Activated CD8-positive, alpha-beta T cell treated with anti-CD3 and anti-CD28 coated beads for 36 hours (primary cell): ENCODE data around the gene FXYD3. TPM values are rescaled to one million over a fixed set of nuclear protein-coding genes. Genes with fewer than 3 reads are reported as not detected.

ENCODE experiments used
- ATAC-seq: fragments of 200-7000 bp; cut with Tn5 transposase; one replicate; pipeline ENCODE4 v1.10.0; 2021; ENCODE audit warnings: mild to moderate bottlenecking, moderate library complexity
- CTCF ChIA-PET: fragments of 350-600 bp; sonication (Branson Sonifier 250); formaldehyde crosslinking; loops from one replicate; lab custom pipeline; 2021; ENCODE audit warnings: antibody characterized with exemption; lab: Charles Lee
- POLR2A ChIA-PET: fragments of 350-600 bp; sonication (Branson Sonifier 250); formaldehyde crosslinking; loops from one replicate; lab custom pipeline; 2021; ENCODE audit warnings: antibody characterized with exemption; lab: Charles Lee
- DNase-seq: peaks from one replicate; pipeline ENCODE4 v3.0.0-alpha.2; 2020
- H3K27ac Mint-ChIP-seq: one replicate; pipeline ENCODE4 v1.8.0; 2021; ENCODE audit warnings: mild to moderate bottlenecking, mixed read lengths
- H3K27me3 Mint-ChIP-seq: one replicate; pipeline ENCODE4 v1.8.0; 2021; ENCODE audit warnings: mixed read lengths
- H3K36me3 Mint-ChIP-seq: one replicate; pipeline ENCODE4 v1.8.0; 2021; ENCODE audit warnings: low read depth, mixed read lengths
- H3K4me1 Mint-ChIP-seq: one replicate; pipeline ENCODE4 v1.8.0; 2021; ENCODE audit warnings: low read depth, mixed read lengths
- H3K4me3 Mint-ChIP-seq: one replicate; pipeline ENCODE4 v1.8.0; 2021; ENCODE audit warnings: mild to moderate bottlenecking, moderate library complexity, mixed read lengths
- H3K9me3 Mint-ChIP-seq: one replicate; pipeline ENCODE4 v1.8.0; 2021; ENCODE audit warnings: mixed read lengths
- intact Hi-C: fragments of 100-400 bp; cut with micrococcal nuclease; formaldehyde crosslinking; loops from one replicate; pipeline ENCODE4 v1.10.0; 2022
- total RNA-seq, 2 experiments: library from RNA; stranded (reverse); gene quantifications; one replicate each; pipeline ENCODE4 v1.2.3, GENCODE V29; 2021
- TF ChIP-seq, protein P1 (sequence below): fragments of 200-600 bp; IDR thresholded peaks from one replicate; pipeline ENCODE4 v1.8.0; 2022; ENCODE audit warnings: antibody characterized with exemption, mild to moderate bottlenecking

FXYD3 gene
- total RNA-seq, 2 experiments from 2014 or later = not detected

DNA sequence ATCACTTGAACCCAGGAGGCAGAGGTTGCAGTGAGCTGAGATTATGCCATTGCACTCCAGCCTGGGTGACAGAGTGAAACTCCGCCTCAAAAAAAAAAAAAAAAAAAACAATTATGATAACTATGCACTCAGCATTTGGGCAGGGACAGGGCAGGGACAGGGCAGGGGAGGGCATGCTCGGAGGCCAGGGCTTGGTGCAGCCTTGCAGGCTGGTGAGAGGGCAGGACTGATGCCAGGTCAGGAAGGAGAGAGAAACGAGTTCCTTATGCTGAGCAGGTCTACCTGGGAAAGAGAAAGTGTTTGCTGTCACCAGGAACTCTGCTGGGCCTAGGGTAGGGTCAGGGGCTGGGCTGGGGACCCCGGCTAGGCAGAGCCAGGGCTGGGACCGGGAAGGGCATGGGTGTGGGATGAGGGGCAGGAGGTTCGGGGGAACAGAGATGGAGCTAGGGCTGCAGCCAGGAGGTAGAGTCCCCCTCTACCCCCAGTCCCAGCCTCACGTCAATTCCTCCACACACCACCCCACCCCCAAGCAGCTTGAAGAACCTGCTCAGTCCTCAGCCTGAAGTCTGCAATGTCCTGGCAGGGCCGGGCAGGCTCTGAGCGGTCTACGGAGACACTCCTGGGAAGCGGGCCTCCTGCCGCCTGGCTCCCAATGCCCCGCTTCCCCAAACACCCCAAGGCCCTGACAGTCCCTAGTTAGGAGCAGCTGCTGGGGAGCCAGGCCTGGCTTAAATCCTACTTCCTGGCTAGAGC lies 2.8 kb downstream of the FXYD3 start:
- Mint-ChIP-seq H3K27me3 (no peaks in the 10 kb centered on the region), H3K36me3 (no peaks in the 10 kb centered on the region), H3K4me1 (peaks cover 5% of the 10 kb centered on the region), H3K9me3 (no peaks in the 10 kb centered on the region), H3K4me3 (no peak overlapping the region), H3K27ac (no peak overlapping the region)
- CTCF ChIA-PET = interaction anchor here (1.1 to 2.5 kb wide), 4 partner anchors 17 to 74 kb away, joined by 3 to 8 read pairs (median 6); no protein-coding TSS in a partner anchor
- intact Hi-C loops = no loop called here
- TF ChIP-seq, protein P1, sequence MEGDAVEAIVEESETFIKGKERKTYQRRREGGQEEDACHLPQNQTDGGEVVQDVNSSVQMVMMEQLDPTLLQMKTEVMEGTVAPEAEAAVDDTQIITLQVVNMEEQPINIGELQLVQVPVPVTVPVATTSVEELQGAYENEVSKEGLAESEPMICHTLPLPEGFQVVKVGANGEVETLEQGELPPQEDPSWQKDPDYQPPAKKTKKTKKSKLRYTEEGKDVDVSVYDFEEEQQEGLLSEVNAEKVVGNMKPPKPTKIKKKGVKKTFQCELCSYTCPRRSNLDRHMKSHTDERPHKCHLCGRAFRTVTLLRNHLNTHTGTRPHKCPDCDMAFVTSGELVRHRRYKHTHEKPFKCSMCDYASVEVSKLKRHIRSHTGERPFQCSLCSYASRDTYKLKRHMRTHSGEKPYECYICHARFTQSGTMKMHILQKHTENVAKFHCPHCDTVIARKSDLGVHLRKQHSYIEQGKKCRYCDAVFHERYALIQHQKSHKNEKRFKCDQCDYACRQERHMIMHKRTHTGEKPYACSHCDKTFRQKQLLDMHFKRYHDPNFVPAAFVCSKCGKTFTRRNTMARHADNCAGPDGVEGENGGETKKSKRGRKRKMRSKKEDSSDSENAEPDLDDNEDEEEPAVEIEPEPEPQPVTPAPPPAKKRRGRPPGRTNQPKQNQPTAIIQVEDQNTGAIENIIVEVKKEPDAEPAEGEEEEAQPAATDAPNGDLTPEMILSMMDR = no peak
- ATAC-seq (no peak), DNase-seq (no peak)
- POLR2A ChIA-PET = no interaction called here

- CTCF ChIA-PET = interaction anchor here (1.1 to 2.1 kb wide), 3 partner anchors 17 to 75 kb away, joined by 3 to 8 read pairs (median 4); no protein-coding TSS in a partner anchor
- H3K9me3 Mint-ChIP-seq = no peaks in the 10 kb centered on the region
Measured at GRCh38 chr19:35119091-35119490, 3.5 kb downstream of the FXYD3 start.

DNA sequence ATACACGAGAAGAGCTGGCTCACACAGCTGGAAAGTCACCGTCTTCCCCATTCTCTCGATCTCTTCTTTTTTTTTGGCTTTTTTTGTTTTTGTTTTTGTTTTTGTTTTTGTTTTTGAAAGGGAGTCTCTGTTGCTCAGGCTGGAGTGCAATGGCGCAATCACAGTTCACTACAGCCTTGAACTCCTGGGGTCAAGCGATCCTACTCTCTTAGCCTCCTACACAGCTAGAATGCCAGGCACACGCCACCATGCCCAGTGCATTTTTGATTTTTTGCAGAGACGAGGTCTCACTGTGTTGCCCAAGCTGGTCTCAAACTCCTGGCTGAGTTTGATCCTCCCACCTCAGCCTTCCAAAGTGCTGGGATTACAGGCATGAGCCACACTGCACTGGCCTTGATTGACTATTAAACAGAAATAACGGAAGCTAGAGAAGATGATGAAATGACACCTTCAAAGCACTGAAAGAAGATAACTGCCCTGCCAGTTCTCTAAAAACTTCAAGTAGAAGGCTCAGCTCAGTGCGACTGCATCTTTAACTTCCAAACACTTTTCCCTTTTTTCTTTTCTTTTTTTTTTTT lies 4.0 kb downstream of the FXYD3 start:
- no peaks in the 10 kb centered on the region for H3K27me3 Mint-ChIP-seq
- peaks cover 11% of the 10 kb centered on the region for H3K4me1 Mint-ChIP-seq
- no peak overlapping the region for H3K27ac Mint-ChIP-seq
- ChIA-PET CTCF (interaction anchor here (1.1 to 2.1 kb wide), 3 partner anchors 16 to 76 kb away, joined by 3 to 8 read pairs (median 4); no protein-coding TSS in a partner anchor), POLR2A (interaction anchor here (0.7 kb wide), 1 partner anchor 132 kb away, joined by 3 read pairs; no protein-coding TSS in a partner anchor)
- TF ChIP-seq, protein P1 = no peak
- intact Hi-C loops = no loop called here
- no peaks in the 10 kb centered on the region for H3K36me3 Mint-ChIP-seq
- DNase-seq = no peak
- ATAC-seq = no peak
- no peaks in the 10 kb centered on the region for H3K9me3 Mint-ChIP-seq
- no peak overlapping the region for H3K4me3 Mint-ChIP-seq

More at GRCh38 chr19:35119091-35119490, 3.5 kb downstream of the FXYD3 start:
- POLR2A ChIA-PET = interaction anchor here (0.7 kb wide), 1 partner anchor 132 kb away, joined by 3 read pairs; no protein-coding TSS in a partner anchor
- Mint-ChIP-seq H3K36me3 (no peaks in the 10 kb centered on the region), H3K4me3 (no peak overlapping the region), H3K27me3 (no peaks in the 10 kb centered on the region), H3K27ac (no peak overlapping the region), H3K4me1 (peaks cover 8% of the 10 kb centered on the region)
- TF ChIP-seq, protein P1 = no peak
- no peak for DNase-seq
- no peak for ATAC-seq
- intact Hi-C loops = no loop called here

DNA sequence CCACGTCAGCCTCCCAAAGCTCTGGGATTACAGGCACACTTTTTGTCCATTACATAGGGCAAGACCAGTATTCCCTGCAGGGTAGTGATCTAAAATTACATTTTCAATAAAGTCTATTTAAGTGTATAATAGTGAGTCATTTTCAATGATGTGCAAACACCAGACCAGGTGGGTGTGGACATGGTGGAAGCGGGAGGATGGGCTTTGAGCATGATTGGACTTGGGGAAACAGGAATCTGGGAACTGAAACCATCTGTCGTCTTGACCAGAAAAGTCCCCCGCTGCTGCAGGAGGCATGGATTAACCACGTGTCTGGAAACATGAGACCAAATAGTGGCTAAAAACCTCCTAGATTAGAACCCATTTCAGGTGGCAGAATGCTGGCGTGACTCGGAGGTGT lies 4.9 kb downstream of the FXYD3 start:
- no peaks in the 10 kb centered on the region for H3K9me3 Mint-ChIP-seq
- H3K27me3 Mint-ChIP-seq = no peaks in the 10 kb centered on the region
- H3K27ac Mint-ChIP-seq = no peak overlapping the region
- DNase-seq (no peak), ATAC-seq (no peak)
- intact Hi-C loops = no loop called here
- TF ChIP-seq, protein P1 = no peak
- POLR2A ChIA-PET = no interaction called here
- H3K4me1 Mint-ChIP-seq = peaks cover 10% of the 10 kb centered on the region
- no peaks in the 10 kb centered on the region for H3K36me3 Mint-ChIP-seq
- no peak overlapping the region for H3K4me3 Mint-ChIP-seq
- CTCF ChIA-PET = interaction anchor here (2.1 kb wide), 1 partner anchor 16 kb away, joined by 8 read pairs; no protein-coding TSS in a partner anchor

GRCh38 chr19:35120898-35121297 lies 5.3 kb downstream of the FXYD3 start:
- ATAC-seq (no peak), DNase-seq (no peak)
- ChIA-PET CTCF (no interaction called here), POLR2A (no interaction called here)
- Mint-ChIP-seq H3K9me3 (no peaks in the 10 kb centered on the region), H3K4me1 (peaks cover 10% of the 10 kb centered on the region), H3K27ac (no peak overlapping the region), H3K36me3 (no peaks in the 10 kb centered on the region), H3K4me3 (no peak overlapping the region), H3K27me3 (no peaks in the 10 kb centered on the region)
- TF ChIP-seq, protein P1 = no peak
- intact Hi-C loops = no loop called here
